Loucy (cell line): Measurements from ENCODE around the gene LUC7L3.

Experiments used
- EZH2phosphoT487 ChIP-seq: fragments of 200-600 bp; IDR thresholded peaks from 2 replicates; pipeline ENCODE4 v1.6.1; 2018; ENCODE audit warnings: antibody characterized with exemption, mild to moderate bottlenecking, moderate library complexity, borderline replicate concordance
- TF ChIP-seq, protein P1 (sequence below): fragments of 200-600 bp; sonication (generic); conservative IDR thresholded peaks from 2 replicates; pipeline ENCODE4 v1.5.1; 2014; ENCODE audit warnings: mild to moderate bottlenecking, antibody characterized with exemption, low read length

- TF ChIP-seq, protein P1, sequence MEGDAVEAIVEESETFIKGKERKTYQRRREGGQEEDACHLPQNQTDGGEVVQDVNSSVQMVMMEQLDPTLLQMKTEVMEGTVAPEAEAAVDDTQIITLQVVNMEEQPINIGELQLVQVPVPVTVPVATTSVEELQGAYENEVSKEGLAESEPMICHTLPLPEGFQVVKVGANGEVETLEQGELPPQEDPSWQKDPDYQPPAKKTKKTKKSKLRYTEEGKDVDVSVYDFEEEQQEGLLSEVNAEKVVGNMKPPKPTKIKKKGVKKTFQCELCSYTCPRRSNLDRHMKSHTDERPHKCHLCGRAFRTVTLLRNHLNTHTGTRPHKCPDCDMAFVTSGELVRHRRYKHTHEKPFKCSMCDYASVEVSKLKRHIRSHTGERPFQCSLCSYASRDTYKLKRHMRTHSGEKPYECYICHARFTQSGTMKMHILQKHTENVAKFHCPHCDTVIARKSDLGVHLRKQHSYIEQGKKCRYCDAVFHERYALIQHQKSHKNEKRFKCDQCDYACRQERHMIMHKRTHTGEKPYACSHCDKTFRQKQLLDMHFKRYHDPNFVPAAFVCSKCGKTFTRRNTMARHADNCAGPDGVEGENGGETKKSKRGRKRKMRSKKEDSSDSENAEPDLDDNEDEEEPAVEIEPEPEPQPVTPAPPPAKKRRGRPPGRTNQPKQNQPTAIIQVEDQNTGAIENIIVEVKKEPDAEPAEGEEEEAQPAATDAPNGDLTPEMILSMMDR = no peak
- no peak for TF ChIP-seq EZH2phosphoT487
These were observed 33.5 kb upstream of the LUC7L3 start for GRCh38 chr17:50685691-50686493.
